Stomach (tissue), 4 donors: ENCODE results near the gene FCRLA.
"Not testable (repeated sequence)": the region's sequence is repeated elsewhere in the genome, so short reads cannot be mapped to it uniquely, and the experiment has no call there.

Experiments used
- EP300 ChIP-seq: sonication (generic); formaldehyde crosslinking; IDR thresholded peaks from one replicate; pipeline ENCODE4 v1.6.1; 2017; ENCODE audit warnings: antibody characterized with exemption
- POLR2AphosphoS5 ChIP-seq, 3 donors: sonication (generic); formaldehyde crosslinking; IDR thresholded peaks; one replicate each; pipeline ENCODE4 v1.6.1; 2016; ENCODE audit warnings: antibody characterized with exemption in 3 of 3
- TF ChIP-seq, protein P1 (sequence below), 7 experiments: fragments of 450-650 bp in 4 of 7; fragments of 200-600 bp in 3 of 7; sonication (generic) in 3 of 7; IDR thresholded peaks; one replicate each; pipeline ENCODE4 v1.5.1; 2016 to 2019; ENCODE audit warnings: antibody characterized with exemption in 7 of 7, control low read depth in 2 of 7, mild to moderate bottlenecking in 1 of 7

DNA sequence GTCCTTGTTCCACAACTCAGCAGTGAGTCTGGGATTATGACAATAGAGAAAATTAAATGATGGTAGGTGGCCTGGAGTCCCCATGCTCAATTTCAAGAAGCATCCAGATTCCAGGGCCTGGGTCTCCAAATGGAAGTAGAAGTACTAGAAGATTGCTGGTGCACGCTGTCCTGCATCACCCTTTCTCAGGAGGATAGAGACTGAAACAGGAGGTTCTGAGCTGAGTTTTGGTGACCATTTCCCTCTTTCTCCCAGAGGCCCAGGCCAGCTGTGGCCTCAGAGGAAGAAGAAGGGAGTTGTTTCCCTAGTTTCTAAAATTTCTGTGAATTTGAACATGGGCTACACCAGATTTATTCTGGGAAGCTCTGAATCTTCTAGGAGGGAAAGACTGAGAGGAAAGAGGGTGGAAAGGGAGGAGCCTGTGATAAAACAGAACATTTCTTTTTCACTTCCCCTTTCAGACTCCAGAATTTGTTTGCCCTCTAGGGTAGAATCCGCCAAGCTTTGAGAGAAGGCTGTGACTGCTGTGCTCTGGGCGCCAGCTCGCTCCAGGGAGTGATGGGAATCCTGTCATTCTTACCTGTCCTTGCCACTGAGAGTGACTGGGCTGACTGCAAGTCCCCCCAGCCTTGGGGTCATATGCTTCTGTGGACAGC, 44.2 kb upstream of the FCRLA start, which contains the start of gene FCGR2B:
- TF ChIP-seq, protein P1, sequence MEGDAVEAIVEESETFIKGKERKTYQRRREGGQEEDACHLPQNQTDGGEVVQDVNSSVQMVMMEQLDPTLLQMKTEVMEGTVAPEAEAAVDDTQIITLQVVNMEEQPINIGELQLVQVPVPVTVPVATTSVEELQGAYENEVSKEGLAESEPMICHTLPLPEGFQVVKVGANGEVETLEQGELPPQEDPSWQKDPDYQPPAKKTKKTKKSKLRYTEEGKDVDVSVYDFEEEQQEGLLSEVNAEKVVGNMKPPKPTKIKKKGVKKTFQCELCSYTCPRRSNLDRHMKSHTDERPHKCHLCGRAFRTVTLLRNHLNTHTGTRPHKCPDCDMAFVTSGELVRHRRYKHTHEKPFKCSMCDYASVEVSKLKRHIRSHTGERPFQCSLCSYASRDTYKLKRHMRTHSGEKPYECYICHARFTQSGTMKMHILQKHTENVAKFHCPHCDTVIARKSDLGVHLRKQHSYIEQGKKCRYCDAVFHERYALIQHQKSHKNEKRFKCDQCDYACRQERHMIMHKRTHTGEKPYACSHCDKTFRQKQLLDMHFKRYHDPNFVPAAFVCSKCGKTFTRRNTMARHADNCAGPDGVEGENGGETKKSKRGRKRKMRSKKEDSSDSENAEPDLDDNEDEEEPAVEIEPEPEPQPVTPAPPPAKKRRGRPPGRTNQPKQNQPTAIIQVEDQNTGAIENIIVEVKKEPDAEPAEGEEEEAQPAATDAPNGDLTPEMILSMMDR (IDR thresholded peaks at IDR 0.05), result not testable (repeated sequence)
- not testable (repeated sequence) for TF ChIP-seq POLR2AphosphoS5 (IDR thresholded peaks at IDR 0.05); EP300
